ENCODE data around the gene DCAF12.

Gene DCAF12

GRCh38 chr9:34102796-34103195 is 23.7 kb downstream of the DCAF12 start:
- FAIRE-seq (no peak), DNase-seq (ENCODE audit: insufficient read length, low spot score) (no peak)
- no peak for TF ChIP-seq POLR2A (IDR thresholded peaks at IDR 0.05; ENCODE audit: low read depth, low read length)

GRCh38 chr9:34098307-34098706 is 28.2 kb downstream of the DCAF12 start:
- DNase-seq (ENCODE audit: insufficient read length, low spot score) (no peak), FAIRE-seq (no peak)
- TF ChIP-seq POLR2A (IDR thresholded peaks at IDR 0.05; ENCODE audit: low read depth, low read length) = no peak

DNA sequence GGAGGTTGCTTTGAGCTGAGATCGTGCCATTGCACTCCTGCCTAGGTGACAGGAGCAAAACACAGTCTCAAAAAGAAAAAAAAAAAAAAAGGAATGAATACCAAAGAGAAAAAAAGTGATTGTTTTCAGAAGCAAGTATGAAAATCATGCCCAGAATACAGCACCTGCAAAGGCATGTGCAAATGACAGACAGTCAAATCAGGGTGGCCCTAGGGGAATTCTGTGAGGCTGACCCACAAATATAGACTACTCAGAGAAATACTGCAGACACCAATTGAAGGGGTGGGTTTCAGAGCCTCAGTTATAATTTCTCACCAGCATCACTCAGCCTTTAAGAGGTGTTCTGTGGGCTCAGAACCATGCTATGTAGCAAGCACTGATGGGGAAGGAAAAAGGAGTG is 28.6 kb downstream of the DCAF12 start:
- FAIRE-seq (no peak), DNase-seq (ENCODE audit: insufficient read length, low spot score) (no peak)
- no peak for TF ChIP-seq POLR2A (IDR thresholded peaks at IDR 0.05; ENCODE audit: low read depth, low read length)

GRCh38 chr9:34096751-34097150 is 29.7 kb downstream of the DCAF12 start:
- FAIRE-seq = no peak
- DNase-seq (ENCODE audit: insufficient read length, low spot score) = no peak
- no peak for TF ChIP-seq POLR2A (IDR thresholded peaks at IDR 0.05; ENCODE audit: low read depth, low read length)

GRCh38 chr9:34093578-34093977 is 32.9 kb downstream of the DCAF12 start:
- DNase-seq (ENCODE audit: insufficient read length, low spot score) (no peak), FAIRE-seq (no peak)
- TF ChIP-seq POLR2A (IDR thresholded peaks at IDR 0.05; ENCODE audit: low read depth, low read length) = no peak

DNA sequence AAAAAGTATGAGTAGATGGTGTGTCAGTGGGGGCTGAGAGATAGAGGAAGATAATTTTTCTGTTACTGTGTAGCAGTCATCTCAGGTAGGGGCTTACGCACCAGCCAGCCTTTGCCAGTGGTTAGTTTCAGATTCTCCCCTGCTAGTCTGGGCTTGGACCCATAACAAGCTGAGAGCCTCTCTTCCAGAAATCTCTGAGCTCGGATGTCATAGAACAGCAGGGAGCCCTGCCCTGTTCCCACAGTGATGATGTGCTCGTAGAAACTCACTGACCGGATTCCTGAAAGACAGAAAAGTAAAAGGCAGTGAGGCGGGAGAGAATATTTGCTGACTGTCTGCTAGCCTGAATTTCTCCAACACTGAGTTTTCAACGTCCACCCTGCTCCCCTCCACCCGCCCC is 37.2 kb downstream of the DCAF12 start:
- TF ChIP-seq POLR2A (IDR thresholded peaks at IDR 0.05; ENCODE audit: low read depth, low read length) = no peak
- no peak for FAIRE-seq
- DNase-seq (ENCODE audit: insufficient read length, low spot score) = no peak

DNA sequence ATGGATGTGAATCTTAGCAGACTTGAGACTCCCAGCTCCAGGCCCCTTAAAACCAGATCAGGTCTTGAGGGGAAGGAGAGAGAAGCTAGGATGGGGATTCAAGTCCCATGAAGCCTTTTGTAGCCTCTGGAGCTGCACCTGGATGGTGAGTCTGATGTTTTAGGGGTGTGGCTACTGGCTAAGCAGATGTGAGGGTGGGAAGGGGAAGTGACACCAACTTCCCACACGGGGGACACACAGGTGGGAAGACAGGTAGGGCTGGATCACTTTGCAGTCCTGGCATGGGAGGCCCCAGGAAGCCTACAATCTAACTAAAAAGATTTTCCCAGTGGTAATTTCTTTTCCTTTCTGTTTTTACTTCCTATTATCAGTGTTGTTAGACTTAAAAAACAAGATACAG is 39.1 kb downstream of the DCAF12 start:
- no peak for FAIRE-seq
- DNase-seq (ENCODE audit: insufficient read length, low spot score) = no peak
- TF ChIP-seq POLR2A (IDR thresholded peaks at IDR 0.05; ENCODE audit: low read depth, low read length) = no peak

DNA sequence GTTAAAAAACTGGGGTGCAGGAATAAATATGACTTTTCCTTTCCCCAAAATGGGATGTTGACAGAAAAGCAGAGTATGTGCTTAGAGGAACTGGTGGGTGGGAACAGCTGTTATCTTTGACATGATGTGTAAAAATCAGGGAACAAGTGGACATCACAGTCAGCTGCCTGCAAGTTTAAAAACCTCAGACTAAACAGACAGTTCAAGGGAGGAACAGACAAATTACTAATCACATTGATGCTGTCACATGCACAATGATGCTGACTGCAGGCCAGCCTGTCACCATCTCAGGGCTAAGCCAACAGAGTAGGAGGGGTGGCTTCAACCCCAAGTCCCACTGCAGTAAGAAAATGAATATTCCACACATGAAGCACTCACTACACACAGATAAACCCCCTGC is 39.6 kb downstream of the DCAF12 start:
- FAIRE-seq (no peak), DNase-seq (ENCODE audit: insufficient read length, low spot score) (no peak)
- TF ChIP-seq POLR2A (IDR thresholded peaks at IDR 0.05; ENCODE audit: low read depth, low read length) = no peak

GRCh38 chr9:34085581-34086500 is 40.7 kb downstream of the DCAF12 start:
- DNase-seq (ENCODE audit: insufficient read length, low spot score) (no peak), FAIRE-seq (no peak)
- no peak for TF ChIP-seq POLR2A (IDR thresholded peaks at IDR 0.05; ENCODE audit: low read depth, low read length)

DNA sequence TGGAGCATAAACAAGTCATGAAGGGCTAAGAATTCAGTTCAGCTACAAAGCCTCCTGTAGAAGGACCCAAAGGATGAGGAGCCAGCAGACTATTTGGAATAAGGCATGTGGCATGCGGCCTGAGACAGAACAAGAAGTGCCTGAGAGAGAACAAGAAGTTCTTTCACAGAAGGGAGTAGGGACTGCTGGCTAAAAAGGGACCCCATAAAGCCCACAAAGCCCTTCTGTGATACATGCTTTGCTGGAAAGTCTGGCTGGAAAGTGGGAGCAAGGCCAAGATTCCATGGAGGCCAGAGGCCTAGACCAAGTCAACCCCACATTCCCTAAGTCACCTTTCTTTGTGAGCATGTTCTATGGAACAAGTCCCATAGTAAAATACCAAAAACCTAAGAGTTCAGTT is 41.9 kb downstream of the DCAF12 start:
- no peak for DNase-seq (ENCODE audit: insufficient read length, low spot score)
- no peak for TF ChIP-seq POLR2A (IDR thresholded peaks at IDR 0.05; ENCODE audit: low read depth, low read length)
- FAIRE-seq = no peak

GRCh38 chr9:34079181-34079580 is 47.3 kb downstream of the DCAF12 start:
- no peak for TF ChIP-seq POLR2A (IDR thresholded peaks at IDR 0.05; ENCODE audit: low read depth, low read length)
- no peak for FAIRE-seq
- peak; percentile 44 for DNase-seq (ENCODE audit: insufficient read length, low spot score)

DNA sequence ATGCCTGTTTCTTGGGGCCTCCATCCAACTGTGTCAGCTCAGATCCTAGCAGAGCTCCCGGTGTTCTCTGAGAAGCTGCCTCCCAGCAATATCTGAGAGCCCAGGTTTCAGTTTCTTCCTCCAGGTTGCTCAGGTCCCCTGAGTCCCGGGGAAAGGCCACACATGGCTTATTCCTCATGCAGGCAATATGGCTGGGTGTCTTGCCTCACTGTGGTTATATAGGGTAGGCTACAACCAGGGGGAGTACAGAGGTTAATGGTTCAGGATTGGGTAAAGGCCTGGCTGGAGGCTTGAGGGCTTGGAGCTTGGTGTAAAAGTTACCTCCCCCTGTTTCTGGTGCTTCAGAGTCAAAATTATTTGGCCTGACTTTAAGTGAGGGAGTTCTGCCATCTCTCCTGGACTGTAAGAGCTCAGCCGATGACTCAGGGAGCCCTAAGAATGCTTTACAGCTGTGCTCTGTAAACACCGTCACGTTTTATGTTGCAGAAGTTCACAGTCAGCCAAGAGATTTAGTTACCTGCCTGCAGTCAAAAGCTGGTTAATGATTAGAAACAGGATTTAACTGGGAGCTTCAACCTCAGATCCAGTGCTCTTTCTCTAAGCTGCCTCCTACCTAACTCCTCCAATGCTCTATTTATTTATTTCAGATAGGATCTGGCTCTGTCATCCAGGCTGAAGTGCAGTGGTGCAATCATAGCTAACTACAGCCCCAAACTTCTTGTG is 53.5 kb downstream of the DCAF12 start:
- peak; percentile 53 for FAIRE-seq
- no peak for TF ChIP-seq POLR2A (IDR thresholded peaks at IDR 0.05; ENCODE audit: low read depth, low read length)
- DNase-seq (ENCODE audit: insufficient read length, low spot score) = peak; percentile 34

GRCh38 chr9:34072410-34072809 is 54.1 kb downstream of the DCAF12 start:
- DNase-seq (ENCODE audit: insufficient read length, low spot score) (no peak), FAIRE-seq (no peak)
- TF ChIP-seq POLR2A (IDR thresholded peaks at IDR 0.05; ENCODE audit: low read depth, low read length) = no peak

- DNase-seq (ENCODE audit: insufficient read length, low spot score) (no peak), FAIRE-seq (no peak)
- TF ChIP-seq POLR2A (IDR thresholded peaks at IDR 0.05; ENCODE audit: low read depth, low read length) = no peak
Measured at GRCh38 chr9:34070606-34071324, 55.7 kb downstream of the DCAF12 start.

All from H54 (cell line).